Peyer's patch (tissue), 4 donors: ENCODE results near the gene RNU1-3. TPM values are rescaled to one million over a fixed set of nuclear protein-coding genes. Genes with fewer than 3 reads are reported as not detected.
"Not testable (repeated sequence)": the region's sequence is repeated elsewhere in the genome, so short reads cannot be mapped to it uniquely, and the experiment has no call there.

Experiments used
- DNase-seq, 3 donors: peaks; one replicate each; pipeline ENCODE4 v3.0.0-alpha.2; 2017 to 2019
- H3K27ac ChIP-seq, 4 donors: fragments of 200-600 bp; sonication (generic); one replicate each; pipeline ENCODE4 v1.5.1; 2016 to 2019
- H3K27me3 ChIP-seq, 2 donors: fragments of 200-600 bp; sonication (generic); one replicate each; pipeline ENCODE4 v1.5.1; 2019
- H3K36me3 ChIP-seq, 3 donors: fragments of 200-600 bp; sonication (generic); one replicate each; pipeline ENCODE4 v1.5.1; 2016 to 2019
- H3K4me1 ChIP-seq, 4 donors: fragments of 200-600 bp; sonication (generic); one replicate each; pipeline ENCODE4 v1.5.1; 2016 to 2019
- H3K4me3 ChIP-seq, 4 donors: fragments of 200-600 bp; sonication (generic); 1 replicate in 3 of 4; 2 replicates in 1 of 4; pipeline ENCODE4 v1.5.1; 2016 to 2019; ENCODE audit warnings: mild to moderate bottlenecking in 1 of 4
- H3K9me3 ChIP-seq, 4 donors: fragments of 200-600 bp; sonication (generic); one replicate each; pipeline ENCODE4 v1.5.1; 2016 to 2019; ENCODE audit warnings: mild to moderate bottlenecking in 1 of 4
- CTCF ChIP-seq, 6 experiments: fragments of 450-650 bp in 4 of 6; fragments of 200-600 bp in 2 of 6; sonication (generic) in 1 of 6; IDR thresholded peaks; one replicate each; pipeline ENCODE4 v1.5.1; 2017 to 2019; ENCODE audit warnings: antibody characterized with exemption in 6 of 6, mild to moderate bottlenecking in 3 of 6, moderate library complexity in 1 of 6
- total RNA-seq, 4 donors: library from RNA; depleted of rRNA; stranded (reverse); fragments of >200 nt; gene quantifications; one replicate each; pipeline ENCODE4 v1.1.0, GENCODE V29; 2016

The RNU1-3 gene
- under 1 TPM; under 0.01 TPM for total RNA-seq

- H3K36me3 ChIP-seq, H3K4me3 ChIP-seq, H3K27ac ChIP-seq, H3K4me1 ChIP-seq, H3K27me3 ChIP-seq, DNase-seq, H3K9me3 ChIP-seq: not testable (repeated sequence)
Observed at GRCh38 chr1:16666502-16667413, at the start of gene RNU1-3. RNU1-3 (minus strand) TSS chr1:16666948.

- not testable (repeated sequence) for H3K27ac ChIP-seq, H3K9me3 ChIP-seq, H3K27me3 ChIP-seq, DNase-seq, H3K36me3 ChIP-seq, H3K4me3 ChIP-seq, H3K4me1 ChIP-seq
Observed at GRCh38 chr1:16713480-16713879, 46.7 kb upstream of the RNU1-3 start.

DNA sequence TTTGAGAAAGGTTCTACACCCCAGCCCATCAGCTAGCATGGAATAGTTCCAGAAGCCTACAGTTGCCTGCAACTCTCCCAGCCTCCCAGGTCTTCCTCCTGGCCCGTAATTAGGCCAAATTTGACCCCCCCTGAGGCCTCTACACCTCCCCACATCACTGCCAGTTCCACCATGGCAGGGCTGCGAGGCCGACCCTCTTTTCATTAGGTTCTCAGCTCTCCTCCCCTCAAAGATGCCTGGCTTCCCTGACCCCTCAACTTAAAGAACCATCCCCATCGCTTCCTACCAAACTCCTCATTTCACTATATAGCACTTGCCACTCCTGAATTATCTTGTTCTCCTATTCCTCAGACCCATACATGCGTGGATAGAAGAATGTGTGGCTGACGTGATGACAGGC lies 46.2 kb upstream of the RNU1-3 start:
- not testable (repeated sequence) for DNase-seq, H3K9me3 ChIP-seq

DNA sequence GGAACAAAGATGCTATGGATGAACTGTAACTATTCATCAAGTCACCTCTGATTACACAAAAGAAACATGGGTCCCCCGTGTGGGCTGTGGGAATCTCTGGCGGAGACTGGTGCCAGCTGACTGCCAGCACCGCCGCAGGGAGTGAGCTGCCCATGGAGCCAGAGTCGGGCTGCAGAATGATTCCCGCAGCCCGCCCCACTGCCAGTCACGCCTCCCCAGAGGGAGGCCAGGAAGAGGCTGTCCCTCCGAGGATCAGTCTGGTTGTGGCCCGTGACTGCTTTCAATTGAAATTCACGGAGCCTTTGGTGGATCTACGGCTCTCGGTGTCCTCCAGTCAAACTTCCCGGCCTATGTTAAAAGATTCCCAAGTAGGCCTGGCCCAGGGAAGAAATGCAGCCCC lies 45.8 kb upstream of the RNU1-3 start:
- not testable (repeated sequence) for H3K36me3 ChIP-seq, H3K4me3 ChIP-seq, H3K27me3 ChIP-seq, H3K9me3 ChIP-seq, H3K4me1 ChIP-seq, H3K27ac ChIP-seq
- DNase-seq = peak in 1 of 3 donors; percentile 39

More for the DNA sequence above, 46.2 kb upstream of the RNU1-3 start:
- H3K36me3 ChIP-seq, H3K4me1 ChIP-seq, H3K4me3 ChIP-seq, H3K27me3 ChIP-seq, H3K27ac ChIP-seq: not testable (repeated sequence)

GRCh38 chr1:16712131-16712530 lies 45.4 kb upstream of the RNU1-3 start:
- not testable (repeated sequence) for H3K27me3 ChIP-seq, H3K4me3 ChIP-seq, H3K4me1 ChIP-seq, H3K36me3 ChIP-seq, H3K9me3 ChIP-seq, H3K27ac ChIP-seq
- peak in 1 of 3 donors; percentile 26 for DNase-seq

GRCh38 chr1:16710618-16711017 lies 43.9 kb upstream of the RNU1-3 start:
- peak in 1 of 3 donors; percentile 37 for DNase-seq
- H3K27me3 ChIP-seq, H3K9me3 ChIP-seq, H3K4me3 ChIP-seq, H3K36me3 ChIP-seq, H3K27ac ChIP-seq, H3K4me1 ChIP-seq: not testable (repeated sequence)

DNA sequence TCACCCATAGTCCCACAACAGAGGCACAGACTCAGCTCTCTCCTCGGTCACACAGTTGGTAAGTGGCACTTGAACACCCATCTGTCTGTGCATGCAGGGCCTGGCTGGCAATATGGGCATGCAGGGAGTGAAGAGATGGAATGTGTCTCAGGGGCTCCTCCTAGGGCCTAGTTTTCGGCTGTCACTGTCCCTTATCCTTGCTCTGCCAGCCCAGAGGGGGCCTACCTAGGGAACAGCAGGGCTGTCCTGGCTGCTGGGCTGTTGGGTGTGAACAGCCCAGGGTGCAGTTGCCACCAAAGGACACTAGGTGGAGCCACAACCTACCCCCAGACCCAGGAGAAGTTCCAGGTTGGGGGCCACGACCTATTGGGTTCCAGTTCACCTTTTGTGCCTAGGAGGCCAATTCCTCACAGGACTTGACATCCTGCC lies 42.9 kb upstream of the RNU1-3 start:
- not testable (repeated sequence) for H3K4me1 ChIP-seq, H3K9me3 ChIP-seq, H3K27ac ChIP-seq, H3K36me3 ChIP-seq, H3K4me3 ChIP-seq, H3K27me3 ChIP-seq
- TF ChIP-seq CTCF (IDR thresholded peaks at IDR 0.05) = peak in 2 of 6 experiments; percentile 61 to 67
- peak in 1 of 3 donors; percentile 43 for DNase-seq

DNA sequence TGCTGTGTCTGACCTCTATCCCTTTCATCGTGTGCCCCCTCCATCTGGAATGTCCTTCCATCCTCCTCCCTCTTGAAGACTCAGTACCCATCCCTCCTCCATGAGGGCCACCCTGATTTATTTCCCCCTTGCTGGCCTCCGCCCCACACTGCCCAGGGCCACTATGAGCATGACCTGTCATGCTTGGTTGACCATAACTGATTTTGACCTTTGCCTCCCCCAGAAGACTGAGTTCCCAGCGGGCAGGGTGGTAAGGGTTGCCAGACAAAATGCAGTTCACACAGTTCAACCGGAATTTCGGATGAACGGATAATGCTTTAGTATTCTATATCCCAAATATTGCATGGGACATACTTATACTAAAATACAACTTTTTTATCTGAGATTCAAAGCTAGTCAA lies 42.0 kb upstream of the RNU1-3 start:
- H3K36me3 ChIP-seq, H3K4me1 ChIP-seq, H3K27ac ChIP-seq, DNase-seq, H3K27me3 ChIP-seq, H3K9me3 ChIP-seq, H3K4me3 ChIP-seq: not testable (repeated sequence)

DNA sequence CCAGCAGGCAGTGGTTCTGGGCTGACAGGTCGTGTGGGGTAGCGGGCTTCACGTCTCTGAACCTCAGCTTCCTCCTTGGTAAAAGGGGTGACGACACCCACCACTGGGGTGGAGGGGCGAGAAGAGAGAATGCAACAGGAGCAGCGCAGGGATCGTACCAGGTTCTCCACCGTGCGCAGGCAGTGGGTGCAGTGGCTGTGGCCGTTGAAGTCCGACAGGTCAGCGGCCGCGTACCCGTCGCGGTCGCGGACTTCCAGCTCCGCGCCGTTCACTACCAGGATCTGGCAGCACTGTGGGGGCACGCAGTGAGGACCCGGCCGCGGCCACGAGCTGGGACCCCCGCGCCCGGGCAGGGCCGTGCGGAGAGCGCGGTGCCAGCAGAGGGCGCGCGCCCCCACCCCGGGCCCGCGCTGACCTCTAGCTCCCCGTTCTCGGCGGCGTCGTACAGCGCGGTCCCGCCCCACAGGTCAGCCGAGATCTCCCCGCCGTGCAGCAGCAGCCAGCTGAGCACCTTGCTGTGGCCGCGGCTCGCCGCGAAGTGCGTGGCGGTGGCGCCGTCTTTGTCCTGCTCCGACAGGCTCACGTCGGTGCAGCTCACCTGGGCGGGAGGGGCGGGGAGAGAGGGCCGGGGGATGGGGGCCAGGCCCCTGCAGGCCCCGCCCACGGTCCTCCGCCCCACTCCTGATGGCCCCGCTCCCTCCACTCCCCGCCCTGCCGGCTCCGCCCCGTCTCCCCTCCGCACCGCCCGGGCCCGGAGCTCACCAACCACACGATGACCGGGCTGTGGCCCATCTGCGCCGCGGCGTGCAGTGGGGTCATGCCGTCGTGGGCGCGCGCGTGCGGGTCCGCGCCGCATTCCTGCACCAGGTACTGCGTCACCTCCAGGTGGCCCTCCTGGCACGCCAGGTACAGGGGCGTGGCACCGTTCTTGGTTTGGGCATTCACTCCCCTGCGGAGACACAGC lies 40.7 kb upstream of the RNU1-3 start:
- H3K27me3 ChIP-seq, H3K4me1 ChIP-seq: not testable (repeated sequence)
- peak in 1 of 3 donors; percentile 21 for DNase-seq

DNA sequence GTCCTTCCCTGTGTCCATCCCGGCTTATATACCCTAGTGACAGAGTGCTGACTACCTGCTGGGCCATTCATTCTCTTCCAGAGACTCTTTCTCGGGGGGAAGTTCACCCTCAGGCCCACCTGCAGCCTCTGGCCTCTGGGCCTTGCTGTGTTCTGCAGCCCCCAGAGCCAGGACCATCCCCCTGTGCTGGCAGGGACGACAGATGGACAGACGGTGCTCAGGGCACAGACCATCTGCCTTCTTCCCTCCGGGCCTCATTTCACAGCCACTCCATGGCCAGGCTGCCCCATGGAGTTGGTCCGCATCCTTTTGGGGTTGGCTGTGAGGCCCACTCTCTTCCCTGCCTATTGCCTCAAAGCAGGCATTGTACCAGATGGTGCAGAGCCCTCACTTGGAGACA lies 39.6 kb upstream of the RNU1-3 start:
- not testable (repeated sequence) for H3K4me3 ChIP-seq, H3K4me1 ChIP-seq, H3K27ac ChIP-seq, DNase-seq, H3K36me3 ChIP-seq, H3K9me3 ChIP-seq, H3K27me3 ChIP-seq

More for the DNA sequence above, 40.7 kb upstream of the RNU1-3 start:
- H3K9me3 ChIP-seq, H3K27ac ChIP-seq, H3K36me3 ChIP-seq: not testable (repeated sequence)
- TF ChIP-seq CTCF (IDR thresholded peaks at IDR 0.05) = peak in 1 of 6 experiments; percentile 49
- H3K4me3 ChIP-seq = peak overlapping the region; percentile 32 to 45 (median 40)

DNA sequence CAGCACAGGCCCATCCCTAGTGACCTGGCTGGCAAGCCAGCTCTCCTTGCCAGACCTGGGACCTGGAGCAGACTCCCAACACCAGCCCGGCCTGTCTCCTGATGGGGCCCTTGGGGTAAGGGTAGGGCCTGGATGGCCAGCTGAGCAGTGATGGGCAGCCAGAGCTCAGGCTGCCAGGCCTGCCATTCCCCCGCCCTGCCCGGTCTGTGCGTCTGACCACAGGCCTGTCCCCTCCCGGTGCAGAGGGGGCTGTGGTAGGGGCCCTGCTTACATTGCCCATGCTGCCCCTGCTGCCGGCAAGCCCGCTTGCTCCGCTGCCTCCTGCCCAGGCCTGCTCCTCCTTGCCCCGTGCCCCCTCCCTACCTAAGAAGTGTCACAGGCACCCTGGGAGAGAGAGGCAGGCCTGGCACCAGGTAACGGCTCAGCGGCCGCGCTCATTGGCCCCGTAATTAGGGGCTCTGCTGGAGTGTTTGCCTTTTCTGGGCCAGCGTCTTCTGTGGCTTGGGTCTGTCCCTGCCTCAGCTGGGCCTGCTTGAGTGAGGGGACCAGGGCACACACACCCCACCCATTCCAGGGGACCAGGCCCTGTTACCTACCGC lies 37.9 kb upstream of the RNU1-3 start:
- H3K4me3 ChIP-seq, H3K4me1 ChIP-seq, H3K27ac ChIP-seq, H3K36me3 ChIP-seq, H3K9me3 ChIP-seq, DNase-seq, H3K27me3 ChIP-seq: not testable (repeated sequence)

GRCh38 chr1:16704076-16704475 lies 37.3 kb upstream of the RNU1-3 start:
- DNase-seq = peak in 1 of 3 donors; percentile 27
- H3K4me1 ChIP-seq, H3K27me3 ChIP-seq: not testable (repeated sequence)

More at GRCh38 chr1:16704076-16704475, 37.3 kb upstream of the RNU1-3 start:
- not testable (repeated sequence) for H3K36me3 ChIP-seq, H3K9me3 ChIP-seq, H3K4me3 ChIP-seq, H3K27ac ChIP-seq
